ENCODE results near the gene GRM8. TPM values are rescaled to one million over a fixed set of nuclear protein-coding genes. Genes with fewer than 3 reads are reported as not detected.

The GRM8 gene
- total RNA-seq, 1 experiment from 2014 or later = 1.8 TPM

GRCh38 chr7:126637538-126637937 lies 615.2 kb downstream of the GRM8 start:
- no peak overlapping the region for H3K4ac ChIP-seq (ENCODE audit: low read depth, low read length)
- no peak overlapping the region for H3K23ac ChIP-seq (ENCODE audit: insufficient read length, low read depth, low read length)
- H3K79me2 ChIP-seq (ENCODE audit: insufficient read depth, low read length) = no peaks in the 10 kb centered on the region
- no peak overlapping the region for H3K27ac Mint-ChIP-seq
- H2BK15ac ChIP-seq (ENCODE audit: low read depth, low read length) = no peak overlapping the region
- no peak overlapping the region for H3K14ac ChIP-seq (ENCODE audit: insufficient read depth, low read length)
- no peak for TF ChIP-seq CTCF (conservative IDR thresholded peaks at IDR 0.05)
- H2BK120ac ChIP-seq (ENCODE audit: low read depth, low read length, poor library complexity, severe bottlenecking) = no peak overlapping the region
- H3K18ac ChIP-seq (ENCODE audit: insufficient read length, low read depth, low read length) = no peak overlapping the region
- H2AK5ac ChIP-seq (ENCODE audit: insufficient read length, low read length) = no peak overlapping the region
- no peaks in the 10 kb centered on the region for H3K36me3 Mint-ChIP-seq (ENCODE audit: insufficient read depth in 1 of 3, low read depth in 3 of 3)
- no peak overlapping the region for H3K56ac ChIP-seq (ENCODE audit: insufficient read length, low read depth, low read length)
- no peak overlapping the region for H3K27ac ChIP-seq (ENCODE audit: insufficient read length, low read depth, low read length)
- H2BK12ac ChIP-seq (ENCODE audit: insufficient read length, low read depth, low read length) = no peak overlapping the region
- H3T11ph ChIP-seq (ENCODE audit: low read length) = no peak overlapping the region
- no peak overlapping the region for H3K4me2 ChIP-seq (ENCODE audit: insufficient read depth, insufficient read length, low read length)
- no peaks in the 10 kb centered on the region for H3K79me1 ChIP-seq (ENCODE audit: insufficient read depth, low read depth, low read length, poor library complexity, severe bottlenecking)
- no peak overlapping the region for H4K91ac ChIP-seq (ENCODE audit: insufficient read length, low read depth, low read length)
- no peak overlapping the region for H3K9ac ChIP-seq (ENCODE audit: extremely low read depth, insufficient read length, low read length)
- H3K4me1 Mint-ChIP-seq = peaks cover 8 to 9% of the 10 kb centered on the region in 2 experiments
- no peaks in the 10 kb centered on the region for H3K27me3 Mint-ChIP-seq (ENCODE audit: low read depth)
- no peaks in the 10 kb centered on the region for H3K9me3 Mint-ChIP-seq
- H3K23me2 ChIP-seq (ENCODE audit: insufficient read length, low read depth, low read length, poor library complexity, severe bottlenecking) = no peaks in the 10 kb centered on the region
- no peak overlapping the region for H3K4me3 Mint-ChIP-seq
- no peaks in the 10 kb centered on the region for H3K9me3 ChIP-seq (ENCODE audit: control insufficient read depth, low read depth, low read length)
- H2AFZ ChIP-seq (ENCODE audit: low read length) = no peak overlapping the region
- no peak overlapping the region for H2BK20ac ChIP-seq (ENCODE audit: low read depth, low read length, poor library complexity, severe bottlenecking)
- no peak overlapping the region for H4K5ac ChIP-seq (ENCODE audit: insufficient read length, low read depth, low read length)
- no peak for DNase-seq
- no peaks in the 10 kb centered on the region for H4K20me1 ChIP-seq (ENCODE audit: control insufficient read depth, insufficient read depth, insufficient read length)
- H4K8ac ChIP-seq (replicated peaks; ENCODE audit: insufficient read length, low read depth, low read length) = no peak overlapping the region
- H3K27me3 ChIP-seq (ENCODE audit: insufficient read depth, low read length) = no peaks in the 10 kb centered on the region
- whole genome bisulfite sequencing (ENCODE audit: extremely low coverage, insufficient read length, low lambda C conversion rate) = no CpG with 5 or more reads among the region's 4 CpGs
- H2BK5ac ChIP-seq (ENCODE audit: insufficient read length, low read length) = no peak overlapping the region
- H3K4me1 ChIP-seq (ENCODE audit: insufficient read depth, low read length) = no peaks in the 10 kb centered on the region

Measured in H9 (cell line).